ENCODE data around the gene TEC. TPM values are rescaled to one million over a fixed set of nuclear protein-coding genes. Genes with fewer than 3 reads are reported as not detected.

The TEC gene
- polyA plus RNA-seq, 1 of the 3 experiments (the other 2 are of a cell fraction), result 0.85 TPM

GRCh38 chr4:48114412-48114811 lies 155.2 kb downstream of the TEC start:
- ChIA-PET POLR2A (no interaction called here), CTCF (no interaction called here)
- TF ChIP-seq RAD21 (IDR thresholded peaks at IDR 0.05; ENCODE audit: low read length) (no peak), TEAD4 (IDR thresholded peaks at IDR 0.05; ENCODE audit: borderline replicate concordance, insufficient read depth) (no peak), JUND (IDR thresholded peaks at IDR 0.05) (no peak), ZBTB33 (IDR thresholded peaks at IDR 0.05; ENCODE audit: borderline replicate concordance, low read depth) (no peak), TAF1 (IDR thresholded peaks at IDR 0.05; ENCODE audit: borderline replicate concordance, low read depth, low read length) (no peak), EZH2phosphoT487 (IDR thresholded peaks at IDR 0.05; ENCODE audit: borderline replicate concordance, low read depth) (no peak), POLR2AphosphoS5 (IDR thresholded peaks at IDR 0.05; ENCODE audit: low read depth, low read length) (no peak), RCOR1 (IDR thresholded peaks at IDR 0.05; ENCODE audit: low read length) (no peak), EP300 (IDR thresholded peaks at IDR 0.05; ENCODE audit: borderline replicate concordance in 1 of 2, low read depth in 1 of 2, low read length in 1 of 2) (no peak), MXI1 (IDR thresholded peaks at IDR 0.05; ENCODE audit: low read depth, low read length) (no peak), SMC3 (IDR thresholded peaks at IDR 0.05; ENCODE audit: low read depth, low read length) (no peak), USF2 (IDR thresholded peaks at IDR 0.05; ENCODE audit: borderline replicate concordance, low read depth, low read length) (no peak), GATA2 (CRISPR knock-in tag; IDR thresholded peaks at IDR 0.05) (no peak), RXRA (IDR thresholded peaks at IDR 0.05; ENCODE audit: borderline replicate concordance, low read depth) (no peak)
- Histone ChIP-seq H3K27ac (ENCODE audit: low read depth in 2 of 2, low read length in 1 of 2) (no peak overlapping the region), H3K4me3 (ENCODE audit: low read depth in 2 of 2, low read length in 1 of 2) (no peak overlapping the region), H4K20me1 (ENCODE audit: insufficient read depth) (no peaks in the 10 kb centered on the region), H3K27me3 (ENCODE audit: insufficient read depth) (no peaks in the 10 kb centered on the region), H2AFZ (ENCODE audit: low read depth) (no peak overlapping the region), H3K4me1 (ENCODE audit: control insufficient read depth in 1 of 2, insufficient read depth in 2 of 2, low read depth in 1 of 2, low read length in 1 of 2) (peaks cover 0 to 36% of the 10 kb centered on the region in 2 experiments; a peak in 2 of 4 replicates), H3K9me2 (no peaks in the 10 kb centered on the region), H3K36me3 (replicated peaks in 1 of 2; ENCODE audit: control insufficient read depth in 1 of 2, insufficient read depth in 2 of 2, low read length in 1 of 2) (no peaks in the 10 kb centered on the region), H3K4me2 (no peak overlapping the region), H3K79me2 (ENCODE audit: insufficient read depth) (no peaks in the 10 kb centered on the region), H3K9me3 (no peaks in the 10 kb centered on the region), H3K9ac (no peak overlapping the region), H3F3A (replicated peaks; ENCODE audit: insufficient read depth) (peaks cover 14% of the 10 kb centered on the region)
- WGBS (ENCODE audit: low lambda C conversion rate), result 94% methylated on average over 6 of the region's 6 CpGs
- no peak for DNase-seq

GRCh38 chr4:48112017-48112667 lies 157.5 kb downstream of the TEC start:
- no peaks in the 10 kb centered on the region for H3K79me2 ChIP-seq (ENCODE audit: insufficient read depth)
- WGBS (ENCODE audit: low lambda C conversion rate), result 79% methylated on average over 8 of the region's 8 CpGs
- H3K9me3 ChIP-seq, result no peaks in the 10 kb centered on the region
- H3K27ac ChIP-seq (ENCODE audit: low read depth in 2 of 2, low read length in 1 of 2), result peak overlapping the region in 1 of 2 experiments; percentile 60; a peak in 2 of 4 replicates
- CTCF ChIA-PET, result no interaction called here
- TF ChIP-seq ZBTB33 (IDR thresholded peaks at IDR 0.05; ENCODE audit: borderline replicate concordance, low read depth), result no peak
- TF ChIP-seq FOSL2 (IDR thresholded peaks at IDR 0.05; ENCODE audit: borderline replicate concordance, low read depth), result peak; percentile 34; the same call in 1 of the 2 replicates
- TF ChIP-seq NFIC (IDR thresholded peaks at IDR 0.05; ENCODE audit: borderline replicate concordance), result peak; percentile 33; the same call in 1 of the 2 replicates
- TF ChIP-seq RCOR1 (IDR thresholded peaks at IDR 0.05; ENCODE audit: low read length), result no peak
- no peak for TF ChIP-seq ELF1 (IDR thresholded peaks at IDR 0.05)
- TF ChIP-seq GABPA (IDR thresholded peaks at IDR 0.05; ENCODE audit: low read depth), result no peak
- peak in 1 of 2 experiments; percentile 34; a peak in 1 of 4 replicates for TF ChIP-seq EP300 (IDR thresholded peaks at IDR 0.05; ENCODE audit: borderline replicate concordance in 1 of 2, low read depth in 1 of 2, low read length in 1 of 2)
- TF ChIP-seq PBX3 (IDR thresholded peaks at IDR 0.05), result peak; percentile 33
- TF ChIP-seq TCF12 (IDR thresholded peaks at IDR 0.05), result peak; percentile 28
- TF ChIP-seq MAX (IDR thresholded peaks at IDR 0.05; ENCODE audit: low read depth), result peak; percentile 51; the same call in 1 of the 2 replicates
- no peaks in the 10 kb centered on the region for H3K36me3 ChIP-seq (replicated peaks in 1 of 2; ENCODE audit: control insufficient read depth in 1 of 2, insufficient read depth in 2 of 2, low read length in 1 of 2)
- peak overlapping the region; percentile 42 for H3K4me2 ChIP-seq
- POLR2A ChIA-PET, result no interaction called here
- no peaks in the 10 kb centered on the region for H4K20me1 ChIP-seq (ENCODE audit: insufficient read depth)
- H3K4me3 ChIP-seq (ENCODE audit: low read depth in 2 of 2, low read length in 1 of 2), result peak overlapping the region in 1 of 2 experiments; percentile 11; a peak in 1 of 4 replicates
- 0 out of 2 replicates have a peak overlapping the region, but pooled peaks have one; percentile 7 for H3K9ac ChIP-seq
- no peaks in the 10 kb centered on the region for H3K27me3 ChIP-seq (ENCODE audit: insufficient read depth)
- no peaks in the 10 kb centered on the region for H3K9me2 ChIP-seq
- H3K4me1 ChIP-seq (ENCODE audit: control insufficient read depth in 1 of 2, insufficient read depth in 2 of 2, low read depth in 1 of 2, low read length in 1 of 2), result peaks cover 0 to 45% of the 10 kb centered on the region in 2 experiments; a peak in 2 of 4 replicates
- H3F3A ChIP-seq (replicated peaks; ENCODE audit: insufficient read depth), result peaks cover 21% of the 10 kb centered on the region
- H2AFZ ChIP-seq (ENCODE audit: low read depth), result peak overlapping the region; percentile 17; the same call in 1 of the 2 replicates
- DNase-seq, result no peak

Measured in SK-N-SH (cell line).